ENCODE data around the gene GLI1.

DNA sequence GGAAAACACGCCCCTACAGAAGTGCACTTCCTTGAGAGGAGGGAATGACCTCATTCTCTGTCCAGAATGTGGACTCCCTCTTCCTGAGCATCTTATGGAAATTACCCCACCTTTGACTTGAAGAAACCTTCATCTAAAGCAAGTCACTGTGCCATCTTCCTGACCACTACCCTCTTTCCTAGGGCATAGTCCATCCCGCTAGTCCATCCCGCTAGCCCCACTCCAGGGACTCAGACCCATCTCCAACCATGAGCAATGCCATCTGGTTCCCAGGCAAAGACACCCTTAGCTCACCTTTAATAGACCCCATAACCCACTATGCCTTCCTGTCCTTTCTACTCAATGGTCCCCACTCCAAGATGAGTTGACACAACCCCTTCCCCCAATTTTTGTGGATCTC is 9.5 kb upstream of the GLI1 start:
- TF ChIP-seq TAF1 (IDR thresholded peaks at IDR 0.05; ENCODE audit: borderline replicate concordance, low read depth, low read length) (no peak), POLR2AphosphoS5 (IDR thresholded peaks at IDR 0.05; ENCODE audit: low read depth, low read length) (no peak), POLR2A (IDR thresholded peaks at IDR 0.05; ENCODE audit: low read depth, low read length) (no peak)

Data from GM12892 (cell line).